ENCODE measurements around the gene RNU4-1.

GRCh38 chr12:120317224-120318105, 24.4 kb upstream of the RNU4-1 start:
- TF ChIP-seq FOXA1 (IDR thresholded peaks at IDR 0.05) (peak; percentile 99), CTCF (IDR thresholded peaks at IDR 0.05; ENCODE audit: low read depth, low read length, missing input control) (peak; percentile 36), SP1 (IDR thresholded peaks at IDR 0.05) (peak; percentile 82), JUND (IDR thresholded peaks at IDR 0.05) (peak; percentile 56 to 60), MAX (IDR thresholded peaks at IDR 0.05) (peak; percentile 98), EGR1 (IDR thresholded peaks at IDR 0.05; ENCODE audit: low read depth in 2 of 2) (no peak), RXRA (IDR thresholded peaks at IDR 0.05) (peak; percentile 28 to 50), RAD21 (IDR thresholded peaks at IDR 0.05) (peak; percentile 18 to 37), ATF3 (IDR thresholded peaks at IDR 0.05) (peak; percentile 20)
